ENCODE results near the gene CCND1. TPM values are rescaled to one million over a fixed set of nuclear protein-coding genes. Genes with fewer than 3 reads are reported as not detected.

CCND1 gene
- total RNA-seq, 1 experiment from 2014 or later, result 372 TPM

DNA sequence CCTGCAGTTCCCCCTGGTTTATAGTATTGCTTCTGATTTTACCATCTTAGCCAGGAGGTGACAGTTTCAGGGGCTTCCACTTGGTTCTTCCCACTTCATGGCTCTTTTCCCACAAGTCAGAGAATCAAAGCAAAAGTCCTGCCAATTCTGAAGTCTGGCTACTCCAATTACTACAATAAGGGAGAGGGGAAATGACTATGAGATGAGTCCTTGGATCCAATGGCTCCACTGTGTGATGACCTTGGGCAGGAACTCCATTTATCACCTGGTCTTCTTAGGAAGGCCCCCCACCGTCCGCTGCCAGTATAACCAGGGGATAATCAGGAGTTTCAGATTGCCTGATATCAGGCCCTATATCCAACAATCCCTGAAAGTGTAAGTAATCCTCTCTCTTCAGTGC lies 31.6 kb upstream of the CCND1 start:
- H3K23ac ChIP-seq (ENCODE audit: insufficient read length, low read depth, low read length), result no peak overlapping the region
- no peaks in the 10 kb centered on the region for H3K23me2 ChIP-seq (ENCODE audit: insufficient read length, low read depth, low read length, poor library complexity, severe bottlenecking)
- no peak overlapping the region for H2AFZ ChIP-seq (ENCODE audit: low read length)
- Mint-ChIP-seq H3K9me3 (peaks cover 14 to 15% of the 10 kb centered on the region in 2 experiments; a peak in 4 of 5 replicates), H3K27me3 (ENCODE audit: low read depth) (peaks cover 18% of the 10 kb centered on the region), H3K36me3 (ENCODE audit: insufficient read depth in 1 of 3, low read depth in 3 of 3) (peaks cover 0 to 5% (median 0%) of the 10 kb centered on the region in 3 experiments; a peak in 3 of 7 replicates), H3K4me1 (peaks cover 9 to 15% of the 10 kb centered on the region in 2 experiments), H3K27ac (no peak overlapping the region), H3K4me3 (no peak overlapping the region)
- whole genome bisulfite sequencing (ENCODE audit: extremely low coverage, insufficient read length, low lambda C conversion rate), result no CpG with 5 or more reads among the region's 2 CpGs
- H3K79me2 ChIP-seq (ENCODE audit: insufficient read depth, low read length), result no peaks in the 10 kb centered on the region
- H3K14ac ChIP-seq (ENCODE audit: insufficient read depth, low read length), result no peak overlapping the region
- no peak overlapping the region for H3K18ac ChIP-seq (ENCODE audit: insufficient read length, low read depth, low read length)
- no peak overlapping the region for H3K27ac ChIP-seq (ENCODE audit: insufficient read length, low read depth, low read length)
- no peak overlapping the region for H3K9ac ChIP-seq (ENCODE audit: extremely low read depth, insufficient read length, low read length)
- H4K8ac ChIP-seq (replicated peaks; ENCODE audit: insufficient read length, low read depth, low read length), result no peak overlapping the region
- H3K4me2 ChIP-seq (ENCODE audit: insufficient read depth, insufficient read length, low read length), result no peak overlapping the region
- H3K9me3 ChIP-seq (ENCODE audit: control insufficient read depth, low read depth, low read length), result no peaks in the 10 kb centered on the region
- no peak overlapping the region for H2BK5ac ChIP-seq (ENCODE audit: insufficient read length, low read length)
- H4K20me1 ChIP-seq (ENCODE audit: control insufficient read depth, insufficient read depth, insufficient read length), result no peaks in the 10 kb centered on the region
- no peak overlapping the region for H3K4ac ChIP-seq (ENCODE audit: low read depth, low read length)
- no peak overlapping the region for H3T11ph ChIP-seq (ENCODE audit: low read length)
- H2BK120ac ChIP-seq (ENCODE audit: low read depth, low read length, poor library complexity, severe bottlenecking), result no peak overlapping the region
- TF ChIP-seq, protein P1, sequence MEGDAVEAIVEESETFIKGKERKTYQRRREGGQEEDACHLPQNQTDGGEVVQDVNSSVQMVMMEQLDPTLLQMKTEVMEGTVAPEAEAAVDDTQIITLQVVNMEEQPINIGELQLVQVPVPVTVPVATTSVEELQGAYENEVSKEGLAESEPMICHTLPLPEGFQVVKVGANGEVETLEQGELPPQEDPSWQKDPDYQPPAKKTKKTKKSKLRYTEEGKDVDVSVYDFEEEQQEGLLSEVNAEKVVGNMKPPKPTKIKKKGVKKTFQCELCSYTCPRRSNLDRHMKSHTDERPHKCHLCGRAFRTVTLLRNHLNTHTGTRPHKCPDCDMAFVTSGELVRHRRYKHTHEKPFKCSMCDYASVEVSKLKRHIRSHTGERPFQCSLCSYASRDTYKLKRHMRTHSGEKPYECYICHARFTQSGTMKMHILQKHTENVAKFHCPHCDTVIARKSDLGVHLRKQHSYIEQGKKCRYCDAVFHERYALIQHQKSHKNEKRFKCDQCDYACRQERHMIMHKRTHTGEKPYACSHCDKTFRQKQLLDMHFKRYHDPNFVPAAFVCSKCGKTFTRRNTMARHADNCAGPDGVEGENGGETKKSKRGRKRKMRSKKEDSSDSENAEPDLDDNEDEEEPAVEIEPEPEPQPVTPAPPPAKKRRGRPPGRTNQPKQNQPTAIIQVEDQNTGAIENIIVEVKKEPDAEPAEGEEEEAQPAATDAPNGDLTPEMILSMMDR (conservative IDR thresholded peaks at IDR 0.05), result no peak
- no peak overlapping the region for H2BK20ac ChIP-seq (ENCODE audit: low read depth, low read length, poor library complexity, severe bottlenecking)
- H3K79me1 ChIP-seq (ENCODE audit: insufficient read depth, low read depth, low read length, poor library complexity, severe bottlenecking), result no peaks in the 10 kb centered on the region
- H3K4me1 ChIP-seq (ENCODE audit: insufficient read depth, low read length), result no peaks in the 10 kb centered on the region
- H4K91ac ChIP-seq (ENCODE audit: insufficient read length, low read depth, low read length), result no peak overlapping the region
- H2BK15ac ChIP-seq (ENCODE audit: low read depth, low read length), result no peak overlapping the region
- H3K56ac ChIP-seq (ENCODE audit: insufficient read length, low read depth, low read length), result no peak overlapping the region
- no peak overlapping the region for H2BK12ac ChIP-seq (ENCODE audit: insufficient read length, low read depth, low read length)
- H3K27me3 ChIP-seq (ENCODE audit: insufficient read depth, low read length), result no peaks in the 10 kb centered on the region
- H4K5ac ChIP-seq (ENCODE audit: insufficient read length, low read depth, low read length), result no peak overlapping the region
- no peak overlapping the region for H2AK5ac ChIP-seq (ENCODE audit: insufficient read length, low read length)
- no peak for DNase-seq
